GM18505 (cell line): ENCODE measurements around the gene C6orf136.
A peak's percentile ranks its signal among the peaks of the same experiment; 100 is the strongest.
"Not testable (repeated sequence)": the region's sequence is repeated elsewhere in the genome, so short reads cannot be mapped to it uniquely, and the experiment has no call there.

ENCODE experiments used
- ATAC-seq: cut with Tn5 transposase; IDR thresholded peaks from one replicate; pipeline ENCODE4 v1.9.1; 2021; ENCODE audit not compliant: unreplicated experiment
- POLR2A ChIP-seq: IDR thresholded peaks from 4 replicates; pipeline ENCODE4 v1.6.1; 2011; ENCODE audit warnings: borderline replicate concordance; ENCODE audit not compliant: insufficient read depth, insufficient read length; ENCODE audit errors: extremely low read depth

The C6orf136 gene, protein sequence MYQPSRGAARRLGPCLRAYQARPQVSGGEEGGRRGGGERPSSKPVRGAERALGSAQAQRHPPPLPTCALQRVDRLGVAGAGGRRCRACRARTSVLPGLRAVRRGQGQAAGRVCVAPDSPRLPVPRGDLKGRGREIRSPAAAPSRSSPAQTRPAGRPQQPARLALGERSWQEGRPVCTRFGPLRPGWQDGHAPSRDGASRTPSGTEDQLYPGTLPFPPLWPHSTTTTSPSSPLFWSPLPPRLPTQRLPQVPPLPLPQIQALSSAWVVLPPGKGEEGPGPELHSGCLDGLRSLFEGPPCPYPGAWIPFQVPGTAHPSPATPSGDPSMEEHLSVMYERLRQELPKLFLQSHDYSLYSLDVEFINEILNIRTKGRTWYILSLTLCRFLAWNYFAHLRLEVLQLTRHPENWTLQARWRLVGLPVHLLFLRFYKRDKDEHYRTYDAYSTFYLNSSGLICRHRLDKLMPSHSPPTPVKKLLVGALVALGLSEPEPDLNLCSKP

DNA sequence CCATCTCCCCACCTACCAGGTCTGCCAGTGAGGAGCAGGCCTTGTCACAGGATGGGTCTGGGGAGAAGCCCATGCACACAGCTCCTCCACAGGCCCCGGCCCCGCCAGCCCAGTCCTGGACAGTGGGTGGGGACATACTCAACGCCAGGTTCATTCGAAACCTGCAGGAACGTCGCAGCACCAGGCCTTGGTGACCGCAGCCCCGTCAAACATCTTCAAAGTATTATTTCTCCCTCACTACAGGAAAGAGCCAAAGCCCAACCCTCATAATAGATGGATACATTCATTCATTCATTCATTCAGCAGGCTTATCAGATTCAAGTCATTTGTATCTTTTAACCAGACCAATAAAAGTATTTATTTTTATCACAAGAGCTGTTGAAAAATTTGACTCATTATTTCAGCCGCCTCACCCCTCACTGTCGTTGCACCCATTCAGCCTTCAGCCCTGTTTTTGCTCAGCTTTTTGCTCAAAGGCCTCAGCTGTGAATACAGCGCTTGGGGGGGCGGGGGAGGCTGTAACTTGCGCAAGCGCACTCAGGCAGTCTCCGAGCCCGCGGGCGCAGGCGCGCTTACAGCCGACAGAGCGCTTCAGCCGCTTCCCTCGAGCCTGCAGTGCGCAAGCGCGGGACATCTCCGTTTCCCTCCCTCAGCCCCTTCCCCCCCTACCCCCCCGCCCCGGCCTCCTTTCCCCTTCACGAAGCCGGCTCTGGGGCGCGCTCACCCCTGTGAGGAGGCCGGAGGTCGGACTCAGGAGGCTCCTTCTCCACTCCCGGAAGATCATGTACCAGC is at the start of gene C6orf136:
TSS of gene C6orf136 (plus strand) at position 684 of the 792 bp plus-strand sequence. CDS start at position 783, 99 bp downstream.
- no peak for TF ChIP-seq POLR2A
- ATAC-seq: peak; percentile 63

GRCh38 chr6:30597315-30598144 is 49.4 kb upstream of the C6orf136 start:
- not testable (repeated sequence) for ATAC-seq
- TF ChIP-seq POLR2A: peak; percentile 11

GRCh38 chr6:30598912-30599624 is 47.9 kb upstream of the C6orf136 start:
- TF ChIP-seq POLR2A: peak; percentile 13
- ATAC-seq: no peak

DNA sequence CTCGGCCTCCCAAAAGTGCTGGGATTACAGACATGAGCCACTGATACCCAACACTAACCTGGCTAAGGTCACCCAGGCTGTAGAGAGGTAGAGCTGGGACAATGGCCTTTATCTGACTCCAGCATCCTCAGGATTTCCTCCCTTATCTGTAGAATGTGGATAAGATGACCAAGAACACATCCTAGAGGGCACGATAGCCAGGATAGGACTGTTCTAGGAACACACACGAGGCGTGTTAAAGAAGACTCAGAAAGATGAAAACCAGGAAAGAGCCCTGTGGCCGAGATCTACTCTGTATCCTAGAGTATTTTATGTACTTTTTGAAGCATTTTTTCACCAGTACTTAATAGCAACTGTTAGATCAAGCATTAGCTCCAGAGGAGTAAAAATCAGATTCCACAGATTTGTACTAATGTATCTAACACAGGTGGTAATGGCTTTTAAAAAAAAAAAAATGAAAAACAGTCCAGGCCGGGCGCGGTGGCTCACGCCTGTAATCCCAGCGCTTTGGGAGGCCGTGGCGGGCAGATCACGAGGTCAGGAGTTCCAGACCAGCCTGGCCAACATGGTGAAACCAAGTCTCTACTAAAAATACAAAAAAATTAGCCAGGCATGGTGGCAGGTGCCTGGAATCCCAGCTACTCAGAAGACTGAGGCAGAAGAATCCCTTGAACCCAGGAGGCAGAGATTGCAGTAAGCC is 47.2 kb upstream of the C6orf136 start:
- no peak for TF ChIP-seq POLR2A
- ATAC-seq: no peak

GRCh38 chr6:30600451-30600961 is 46.4 kb upstream of the C6orf136 start:
- ATAC-seq: no peak

DNA sequence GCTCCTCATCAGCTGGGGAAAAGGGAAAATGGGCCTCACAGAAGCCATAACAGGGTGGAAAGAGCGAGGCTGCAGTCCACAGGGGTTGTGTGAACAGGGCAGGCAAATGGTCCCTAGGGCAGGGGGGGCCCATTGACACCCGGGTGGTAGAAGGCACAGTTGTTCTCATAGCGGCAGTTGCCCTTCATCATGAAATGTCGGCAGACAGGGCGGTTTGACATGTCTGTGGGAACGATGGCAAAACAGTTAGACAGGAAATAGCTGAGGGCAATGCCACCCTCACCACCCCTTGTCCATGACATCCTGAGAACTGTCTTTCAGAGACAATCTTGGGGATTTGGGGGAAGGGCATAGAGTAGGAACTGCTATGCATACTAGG is 45.5 kb upstream of the C6orf136 start:
- TF ChIP-seq POLR2A: no peak
- ATAC-seq: no peak

More at GRCh38 chr6:30600451-30600961, 46.4 kb upstream of the C6orf136 start:
- TF ChIP-seq POLR2A: no peak

DNA sequence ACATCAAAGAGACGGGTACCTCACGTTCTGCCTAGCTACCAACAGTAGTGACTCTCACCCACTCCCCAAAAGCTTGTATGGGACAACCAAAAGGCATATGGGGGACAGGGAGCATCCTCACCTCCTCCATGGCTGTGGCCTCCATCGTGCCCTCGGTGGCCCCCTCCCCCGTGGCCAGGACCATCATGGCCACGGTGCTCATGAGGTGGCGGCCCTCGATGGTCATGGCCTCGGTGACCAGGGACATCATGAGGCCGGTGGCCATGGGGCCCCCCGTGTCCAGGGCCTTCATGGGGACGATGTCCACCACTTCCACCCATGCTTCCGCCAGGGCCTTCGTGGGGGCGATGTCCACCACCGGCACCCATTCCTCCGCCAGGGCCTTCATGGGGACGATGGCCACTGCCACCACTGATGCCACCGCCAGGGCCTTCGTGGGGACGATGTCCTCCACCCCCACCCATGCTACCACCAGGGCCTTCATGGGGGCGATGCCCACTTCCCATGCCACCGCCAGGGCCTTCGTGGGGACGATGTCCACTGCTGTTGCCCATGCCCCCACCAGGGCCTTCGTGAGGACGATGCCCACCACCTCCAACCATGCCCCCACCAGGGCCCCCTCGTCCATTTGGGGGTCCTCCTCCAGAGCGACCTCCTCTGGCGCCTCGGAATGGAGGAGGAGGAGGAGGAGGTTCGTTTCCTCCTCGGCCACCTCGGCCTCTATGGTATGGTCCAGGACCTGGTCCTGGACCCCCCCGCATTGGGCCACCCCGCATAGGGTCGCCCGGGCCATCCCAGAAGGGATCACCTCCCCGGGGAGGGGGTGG is 44.9 kb upstream of the C6orf136 start:
- TF ChIP-seq POLR2A: peak; percentile 20
- no peak for ATAC-seq

DNA sequence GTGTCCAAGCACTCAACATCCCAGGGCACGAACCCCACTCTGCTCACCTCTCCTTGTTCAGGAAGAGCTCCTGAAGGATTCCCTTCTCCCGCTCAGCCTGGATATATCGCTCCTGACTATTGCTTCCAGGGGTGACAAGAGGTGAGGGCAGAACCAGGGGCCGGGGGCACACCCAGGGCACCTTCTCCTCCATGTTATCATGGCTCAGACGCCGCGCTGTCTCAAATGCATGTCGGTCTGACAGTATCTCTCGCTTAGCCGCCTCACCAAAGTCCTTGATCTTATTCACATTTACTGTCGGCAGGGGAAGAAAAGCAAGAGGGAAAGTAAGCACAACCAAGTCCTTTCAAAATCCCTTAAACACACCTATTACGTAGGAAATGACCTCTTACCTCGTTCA is 43.0 kb upstream of the C6orf136 start:
- no peak for ATAC-seq
- no peak for TF ChIP-seq POLR2A

DNA sequence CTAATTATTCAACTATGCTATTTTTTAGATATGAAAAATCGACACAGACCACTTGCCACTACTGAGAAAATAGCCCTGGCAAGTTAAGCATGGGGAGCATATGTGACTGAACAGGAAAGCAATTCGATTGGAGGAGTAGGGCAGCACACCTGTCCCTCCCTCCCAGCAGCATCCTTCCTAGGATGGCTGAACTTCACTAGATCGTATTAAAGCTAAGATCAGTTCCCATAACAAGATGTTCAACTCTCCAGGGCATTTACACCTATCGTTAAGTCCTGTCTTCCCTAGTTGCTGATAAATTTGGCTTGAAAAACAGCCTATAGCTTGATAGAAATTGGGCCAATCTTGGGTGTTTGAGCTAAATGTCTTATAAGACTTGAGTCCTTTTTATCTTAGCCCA is 36.9 kb upstream of the C6orf136 start:
- ATAC-seq: no peak
- no peak for TF ChIP-seq POLR2A

DNA sequence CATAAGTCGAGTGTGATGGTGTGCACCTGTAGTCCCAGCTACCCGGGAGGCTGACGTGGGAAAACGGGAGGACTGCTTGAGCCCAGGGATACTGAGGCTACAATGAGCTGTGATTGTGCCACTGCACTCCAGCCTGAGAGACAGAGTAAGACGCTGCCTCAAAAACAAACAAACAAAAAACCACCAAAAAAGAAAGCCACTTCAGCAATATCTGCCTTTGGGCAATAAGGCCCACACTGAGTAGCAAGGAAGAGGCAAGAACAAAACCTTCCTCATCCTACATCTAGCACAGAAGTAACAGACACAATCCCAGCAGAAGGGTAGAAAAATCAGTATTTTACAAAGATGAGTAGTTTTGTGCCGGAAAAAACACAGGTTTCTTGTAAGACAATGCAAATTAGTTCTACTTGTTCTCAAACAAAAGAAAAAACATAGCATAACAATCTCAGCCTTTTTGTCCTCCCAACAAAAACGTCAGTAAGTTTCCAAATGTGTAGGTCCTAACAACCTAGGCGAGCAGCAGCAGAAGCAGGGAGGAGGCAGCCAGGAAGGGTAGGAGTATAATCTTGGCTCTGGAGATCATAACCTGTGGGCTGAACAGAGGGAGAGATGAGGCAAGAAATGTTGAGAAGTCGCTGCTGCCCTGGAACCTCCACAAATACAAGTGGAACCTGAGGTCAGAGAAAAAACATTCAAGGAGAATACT is 35.6 kb upstream of the C6orf136 start:
- TF ChIP-seq POLR2A: no peak

More for the DNA sequence above, 35.6 kb upstream of the C6orf136 start:
- ATAC-seq: no peak
